22Rv1 (cell line): Measurements from ENCODE around the gene COX4I1.

Source experiments
- H3K27ac ChIP-seq: fragments of 450-650 bp; 2 replicates; pipeline ENCODE4 v1.5.1; 2017
- CTCF ChIP-seq: fragments of 450-650 bp; IDR thresholded peaks from 2 replicates; pipeline ENCODE4 v1.5.1; 2017; ENCODE audit warnings: mild to moderate bottlenecking
- ZFX ChIP-seq: fragments of 450-650 bp; IDR thresholded peaks from 2 replicates; pipeline ENCODE4 v1.6.1; 2017; ENCODE audit warnings: antibody characterized with exemption, borderline replicate concordance

The COX4I1 gene

GRCh38 chr16:85853547-85854545 lies 54.4 kb downstream of the COX4I1 start:
- no peak overlapping the region for H3K27ac ChIP-seq

GRCh38 chr16:85854935-85855334 lies 55.4 kb downstream of the COX4I1 start:
- H3K27ac ChIP-seq = no peak overlapping the region
- TF ChIP-seq CTCF (no peak), ZFX (no peak)

More at GRCh38 chr16:85853547-85854545, 54.4 kb downstream of the COX4I1 start:
- no peak for TF ChIP-seq ZFX
- no peak for TF ChIP-seq CTCF

GRCh38 chr16:85856079-85856478 lies 56.6 kb downstream of the COX4I1 start:
- TF ChIP-seq CTCF (no peak), ZFX (no peak)
- H3K27ac ChIP-seq = no peak overlapping the region

- H3K27ac ChIP-seq = no peak overlapping the region
These were observed 57.1 kb downstream of the COX4I1 start for GRCh38 chr16:85856585-85856984.

More at GRCh38 chr16:85856585-85856984, 57.1 kb downstream of the COX4I1 start:
- no peak for TF ChIP-seq ZFX
- TF ChIP-seq CTCF = no peak
